B cell (primary cell): ENCODE data around the gene KMT2D. TPM values are rescaled to one million over a fixed set of nuclear protein-coding genes. Genes with fewer than 3 reads are reported as not detected.

ENCODE experiments used
- ATAC-seq: fragments of 200-7000 bp; cut with Tn5 transposase; one replicate; pipeline ENCODE4 v1.10.0; 2021; ENCODE audit warnings: low read depth, mild to moderate bottlenecking, moderate number of reproducible peaks, moderate library complexity
- CTCF ChIA-PET: fragments of 350-600 bp; sonication (Branson Sonifier 250); formaldehyde crosslinking; loops from one replicate; lab custom pipeline; 2021; ENCODE audit warnings: antibody characterized with exemption, inconsistent platforms; lab: Charles Lee
- POLR2A ChIA-PET: fragments of 350-600 bp; sonication (Branson Sonifier 250); formaldehyde crosslinking; loops from one replicate; lab custom pipeline; 2021; ENCODE audit warnings: antibody characterized with exemption; lab: Charles Lee
- DNase-seq: peaks from one replicate; pipeline ENCODE4 v3.0.0; 2013
- H2AFZ ChIP-seq: 2 replicates; pipeline ENCODE4 v1.6.1; 2012; ENCODE audit warnings: mild to moderate bottlenecking, low read depth, low read length; ENCODE audit not compliant: insufficient read depth, poor library complexity, severe bottlenecking
- H3K27ac ChIP-seq, 2 donors: 1 replicate in 1 of 2; 2 replicates in 1 of 2; pipeline ENCODE4 v1.5.1; 2012 to 2013; ENCODE audit warnings: low read length in 2 of 2, mild to moderate bottlenecking in 2 of 2, moderate library complexity in 1 of 2
- H3K27me3 ChIP-seq, 4 experiments: fragments of 200-600 bp in 1 of 4; sonication (generic) in 1 of 4; replicated peaks in 1 of 4; 1 replicate in 2 of 4; 2 replicates in 2 of 4; pipeline versions ENCODE4 v1.6.1 to v1.7.0; 2013 to 2016; ENCODE audit warnings: low read length in 3 of 4, mild to moderate bottlenecking in 2 of 4, mixed read lengths in 1 of 4, moderate library complexity in 1 of 4; ENCODE audit not compliant: insufficient read depth in 4 of 4, control insufficient read depth in 3 of 4; ENCODE audit errors: control extremely low read depth in 1 of 4
- H3K36me3 ChIP-seq, 2 experiments: replicated peaks in 1 of 2; 1 replicate in 1 of 2; 2 replicates in 1 of 2; pipeline versions ENCODE4 v1.6.1 to v1.7.1; 2013; ENCODE audit warnings: low read length in 1 of 2; ENCODE audit not compliant: insufficient read depth in 2 of 2, control insufficient read depth in 1 of 2; ENCODE audit errors: control extremely low read depth in 1 of 2, extremely low read depth in 1 of 2
- H3K4me1 ChIP-seq, 2 donors: fragments of 200-600 bp in 1 of 2; sonication (generic) in 1 of 2; 1 replicate in 1 of 2; 2 replicates in 1 of 2; pipeline versions ENCODE4 v1.5.1 to v1.6.1; 2013 to 2017; ENCODE audit warnings: low read length in 2 of 2; ENCODE audit not compliant: control insufficient read depth in 2 of 2, insufficient read depth in 2 of 2
- H3K4me2 ChIP-seq: replicated peaks from 2 replicates; pipeline ENCODE3; 2012; ENCODE audit warnings: mild to moderate bottlenecking, low read depth, low read length; ENCODE audit not compliant: poor library complexity, severe bottlenecking
- H3K4me3 ChIP-seq, 5 experiments: fragments of 200-600 bp in 1 of 5; sonication (generic) in 1 of 5; 1 replicate in 3 of 5; 2 replicates in 2 of 5; pipeline versions ENCODE4 v1.5.1 to v1.7.0; 2011 to 2016; ENCODE audit warnings: low read length in 4 of 5, mild to moderate bottlenecking in 4 of 5, low read depth in 2 of 5, control low read depth in 1 of 5, moderate library complexity in 1 of 5; ENCODE audit not compliant: insufficient read depth in 1 of 5; ENCODE audit errors: control extremely low read depth in 1 of 5, extremely low read depth in 1 of 5
- H3K79me2 ChIP-seq: fragments of 200-600 bp; sonication (generic); one replicate; pipeline ENCODE4 v1.6.0; 2016; ENCODE audit warnings: low read length; ENCODE audit not compliant: control insufficient read depth, insufficient read depth
- H3K9ac ChIP-seq: fragments of 200-600 bp; sonication (generic); 2 replicates; pipeline ENCODE4 v1.6.1; 2017; ENCODE audit warnings: mild to moderate bottlenecking, low read length, moderate library complexity
- H3K9me3 ChIP-seq, 3 donors: one replicate each; pipeline versions ENCODE4 v1.6.1 to v1.7.1; 2013; ENCODE audit warnings: low read length in 2 of 3; ENCODE audit not compliant: control insufficient read depth in 2 of 3, insufficient read depth in 1 of 3; ENCODE audit errors: control extremely low read depth in 1 of 3
- H4K20me1 ChIP-seq: 2 replicates; pipeline ENCODE4 v1.6.0; 2012; ENCODE audit warnings: mild to moderate bottlenecking, low read length; ENCODE audit not compliant: insufficient read depth, control insufficient read depth, poor library complexity, severe bottlenecking
- H3K27ac Mint-ChIP-seq: one replicate; pipeline ENCODE4 v1.8.0; 2021; ENCODE audit warnings: mixed read lengths
- H3K27me3 Mint-ChIP-seq: one replicate; pipeline ENCODE4 v1.8.0; 2021; ENCODE audit warnings: mixed read lengths
- H3K4me1 Mint-ChIP-seq: one replicate; pipeline ENCODE4 v1.8.0; 2021; ENCODE audit warnings: mixed read lengths
- H3K4me3 Mint-ChIP-seq: one replicate; pipeline ENCODE4 v1.8.0; 2021; ENCODE audit warnings: mixed read lengths
- H3K9me3 Mint-ChIP-seq: one replicate; pipeline ENCODE4 v1.8.0; 2022; ENCODE audit warnings: mixed read lengths; ENCODE audit not compliant: insufficient read depth
- CTCF ChIP-seq: fragments of 200-600 bp; IDR thresholded peaks from one replicate; pipeline ENCODE4 v1.8.0; 2022; ENCODE audit warnings: antibody characterized with exemption, mild to moderate bottlenecking
- EZH2 ChIP-seq: IDR thresholded peaks from 2 replicates; pipeline ENCODE4 v1.6.1; 2012; ENCODE audit warnings: borderline replicate concordance, low read depth, mild to moderate bottlenecking, moderate library complexity, low read length; ENCODE audit not compliant: insufficient read depth, poor library complexity, severe bottlenecking
- WGBS: methylation state at CpG from one replicate; pipeline ENCODE4 v1.1.5; 2013; ENCODE audit warnings: missing lambda C conversion rate; ENCODE audit not compliant: insufficient coverage; 5-methylcytosine and 5-hydroxymethylcytosine counted together
- intact Hi-C: fragments of 100-400 bp; cut with micrococcal nuclease; formaldehyde crosslinking; loops from one replicate; pipeline ENCODE4 v1.10.0; 2022
- polyA plus RNA-seq: library from polyadenylated mRNA; depleted of rRNA; stranded (reverse); fragments of >200 nt; gene quantifications from 2 replicates; pipeline ENCODE4 v1.2.3, GENCODE V29; 2012
- total RNA-seq, 2 donors: library from RNA; stranded (reverse); fragments of 120-200 nt in 1 of 2; gene quantifications; 1 replicate in 1 of 2; 2 replicates in 1 of 2; pipeline versions ENCODE4 v1.2.3 to v1.2.4, GENCODE V29; 2013 to 2022

Gene KMT2D
- total and polyA plus RNA-seq, 2 donors (not counting 1 experiment from before 2014, with no cell fraction given): 64.0 to 179 TPM

GRCh38 chr12:49088932-49089330, 28.3 kb upstream of the KMT2D start:
- DNase-seq: no peak
- Histone ChIP-seq H3K79me2 (no peaks in the 10 kb centered on the region), H3K27me3 (peaks cover 0 to 62% (median 41%) of the 10 kb centered on the region in 4 experiments), H3K9me3 (peaks cover 0 to 21% (median 0%) of the 10 kb centered on the region in 3 donors), H4K20me1 (peaks cover 15% of the 10 kb centered on the region), H3K4me1 (peaks cover 53 to 54% of the 10 kb centered on the region in 2 donors), H2AFZ (no peak overlapping the region), H3K4me2 (peak overlapping the region; percentile 66), H3K36me3 (no peaks in the 10 kb centered on the region), H3K4me3 (no peak overlapping the region), H3K9ac (no peak overlapping the region), H3K27ac (no peak overlapping the region)
- Mint-ChIP-seq H3K9me3 (no peaks in the 10 kb centered on the region), H3K27me3 (peaks cover 52% of the 10 kb centered on the region), H3K4me3 (peak overlapping the region; percentile 70), H3K4me1 (peaks cover 44% of the 10 kb centered on the region), H3K27ac (no peak overlapping the region)
- TF ChIP-seq CTCF (no peak), EZH2 (no peak)
- 71% methylated on average over 5 of the region's 6 CpGs for WGBS
- POLR2A ChIA-PET: interaction anchor here (1.1 to 1.9 kb wide), 3 partner anchors 42 to 99 kb away, joined by 3 to 8 read pairs (median 4); partner anchors contain the start of genes TUBA1A and TUBA1B
- intact Hi-C loops: loop anchor here (1.0 kb wide), 4 partner anchors 19 to 146 kb away; no protein-coding TSS in a partner anchor
- CTCF ChIA-PET: interaction anchor here (0.6 to 6.9 kb wide), 28 partner anchors 9 to 236 kb away, joined by 3 to 193 read pairs (median 4); partner anchors contain the start of genes DHH, LMBR1L, RHEBL1 and TUBA1A
- ATAC-seq: no peak
